A673 (cell line): ENCODE data around the gene SH2B3.

Experiments used
- EZH2 ChIP-seq: fragments of 200-600 bp; sonication (generic); IDR thresholded peaks from 2 replicates; pipeline ENCODE4 v1.6.1; 2017; ENCODE audit warnings: borderline replicate concordance, low read depth, mild to moderate bottlenecking, mixed read lengths, antibody characterized with exemption, low read length; ENCODE audit not compliant: poor library complexity, severe bottlenecking
- TF ChIP-seq, protein P1 (sequence below): fragments of 300-800, 200-600 bp; sonication (generic); conservative IDR thresholded peaks from 2 replicates; pipeline ENCODE4 v1.5.1; 2017; ENCODE audit warnings: low read depth, mild to moderate bottlenecking, antibody characterized with exemption, low read length, moderate library complexity, mixed read lengths

DNA sequence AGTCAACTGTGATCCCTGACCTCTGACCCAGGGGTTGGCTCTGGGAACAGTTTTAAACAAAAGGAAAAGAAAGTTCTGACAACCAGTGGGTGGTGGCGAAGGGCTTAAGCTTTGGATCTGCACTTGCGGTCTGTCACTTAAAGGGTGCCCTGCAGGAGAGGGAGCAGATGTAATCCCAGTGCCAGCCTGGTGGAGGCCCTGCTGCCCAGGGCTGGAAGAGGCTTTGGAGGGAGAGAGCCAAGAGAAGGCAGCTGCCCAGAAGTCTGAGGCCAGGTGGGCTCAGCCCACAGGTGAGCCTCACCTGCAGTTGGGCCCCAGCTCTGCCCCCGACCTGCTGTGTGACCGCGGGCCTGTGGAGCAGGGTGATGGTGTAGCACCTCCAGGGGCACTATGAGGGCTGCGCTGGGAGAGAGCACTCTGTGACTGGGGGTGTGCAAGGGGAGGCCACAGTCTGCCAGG, 19.1 kb downstream of the SH2B3 start:
- TF ChIP-seq, protein P1, sequence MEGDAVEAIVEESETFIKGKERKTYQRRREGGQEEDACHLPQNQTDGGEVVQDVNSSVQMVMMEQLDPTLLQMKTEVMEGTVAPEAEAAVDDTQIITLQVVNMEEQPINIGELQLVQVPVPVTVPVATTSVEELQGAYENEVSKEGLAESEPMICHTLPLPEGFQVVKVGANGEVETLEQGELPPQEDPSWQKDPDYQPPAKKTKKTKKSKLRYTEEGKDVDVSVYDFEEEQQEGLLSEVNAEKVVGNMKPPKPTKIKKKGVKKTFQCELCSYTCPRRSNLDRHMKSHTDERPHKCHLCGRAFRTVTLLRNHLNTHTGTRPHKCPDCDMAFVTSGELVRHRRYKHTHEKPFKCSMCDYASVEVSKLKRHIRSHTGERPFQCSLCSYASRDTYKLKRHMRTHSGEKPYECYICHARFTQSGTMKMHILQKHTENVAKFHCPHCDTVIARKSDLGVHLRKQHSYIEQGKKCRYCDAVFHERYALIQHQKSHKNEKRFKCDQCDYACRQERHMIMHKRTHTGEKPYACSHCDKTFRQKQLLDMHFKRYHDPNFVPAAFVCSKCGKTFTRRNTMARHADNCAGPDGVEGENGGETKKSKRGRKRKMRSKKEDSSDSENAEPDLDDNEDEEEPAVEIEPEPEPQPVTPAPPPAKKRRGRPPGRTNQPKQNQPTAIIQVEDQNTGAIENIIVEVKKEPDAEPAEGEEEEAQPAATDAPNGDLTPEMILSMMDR, result 0 out of 2 replicates have a peak, but pooled peaks have one; percentile 20
- no peak for TF ChIP-seq EZH2
